ENCODE measurements around the gene TMA7.
"Not testable (repeated sequence)": the region's sequence is repeated elsewhere in the genome, so short reads cannot be mapped to it uniquely, and the experiment has no call there.

The TMA7 gene

DNA sequence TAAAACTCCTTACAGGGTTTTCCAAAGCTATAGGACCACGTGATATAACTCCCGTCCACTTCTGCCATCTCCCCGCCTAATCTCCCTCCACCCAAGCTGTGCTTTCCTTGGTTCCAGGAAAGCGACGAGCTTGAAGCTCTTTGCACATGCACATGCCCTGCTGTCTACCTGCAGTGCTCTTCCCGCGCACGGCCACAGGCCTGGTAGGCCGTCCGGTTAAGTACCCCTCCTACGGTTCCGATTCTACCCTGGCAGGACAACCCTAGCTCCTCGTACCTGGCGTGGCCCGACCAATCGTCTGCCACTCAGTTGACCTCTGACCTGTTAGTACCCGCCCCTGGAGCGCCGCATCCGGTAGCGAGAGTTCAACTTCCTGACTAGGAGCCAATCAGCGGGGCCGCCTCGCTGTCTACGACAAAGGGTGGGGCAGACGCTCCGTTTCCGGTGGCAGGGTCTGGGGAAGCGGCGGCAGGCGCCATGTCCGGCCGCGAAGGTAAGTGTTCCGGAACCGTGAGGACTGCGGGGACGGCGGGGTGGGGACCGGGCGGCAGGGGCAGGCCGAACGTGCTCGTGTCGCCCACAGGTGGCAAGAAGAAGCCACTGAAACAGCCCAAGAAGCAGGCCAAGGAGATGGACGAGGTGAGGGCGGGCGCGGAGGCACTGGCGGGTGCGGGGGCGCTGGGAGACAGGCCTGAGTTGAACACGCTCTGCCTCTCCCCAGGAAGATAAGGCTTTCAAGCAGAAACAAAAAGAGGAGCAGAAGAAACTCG lies at the start of gene TMA7, which contains the start of gene CCDC51:
TMA7 (plus strand) TSS at position 438 of the 770 bp plus-strand sequence; CDS start at position 478, 40 bp downstream.
CCDC51 (minus strand) TSS at position 300 of the 770 bp plus-strand sequence. CDS start 4,991 bp downstream, outside the sequence.
- peak; percentile 94 to 97 for DNase-seq (ENCODE audit: low read depth in 2 of 2, low spot score in 1 of 2)

DNA sequence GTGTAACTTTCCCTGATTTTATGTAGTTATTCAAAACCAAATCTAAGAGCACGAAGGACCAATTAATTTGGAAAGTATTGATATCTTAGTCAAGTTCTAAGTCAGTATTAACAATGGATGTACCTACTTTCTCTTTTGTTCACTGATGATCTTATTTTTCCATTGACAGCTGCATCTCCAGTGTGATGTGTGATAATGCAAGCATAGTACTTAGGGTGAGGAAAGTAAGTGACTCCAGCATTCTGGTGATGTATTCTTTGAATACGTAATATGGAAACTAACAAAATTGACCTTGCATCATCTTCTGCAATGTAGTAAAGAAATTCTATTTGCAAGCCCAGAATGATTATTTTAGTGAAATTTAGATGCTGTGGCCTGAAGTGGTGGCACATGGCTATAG lies 45.7 kb upstream of the TMA7 start:
- no peak for DNase-seq (ENCODE audit: low read depth in 2 of 2, low spot score in 1 of 2)

DNA sequence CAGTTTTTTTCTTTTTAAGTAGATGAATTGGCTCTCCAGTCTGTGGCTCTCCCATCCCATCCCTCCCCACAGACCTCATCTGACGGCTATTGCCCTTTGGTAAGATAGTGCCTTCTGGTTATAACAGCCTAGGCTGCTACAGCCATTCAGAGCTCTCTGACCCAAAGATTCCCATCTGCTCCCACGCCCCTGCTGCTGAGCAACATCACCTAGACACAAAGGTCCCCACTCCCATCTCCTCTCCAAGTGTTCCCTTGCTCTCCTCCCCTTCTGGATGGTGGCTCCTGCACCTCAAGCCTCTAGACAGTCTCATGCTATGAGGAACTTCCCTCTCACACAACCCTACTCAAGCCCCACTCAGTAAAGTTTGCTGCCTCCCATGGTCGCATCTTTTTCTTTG lies 44.3 kb upstream of the TMA7 start:
- no peak for DNase-seq (ENCODE audit: low read depth in 2 of 2, low spot score in 1 of 2)

DNA sequence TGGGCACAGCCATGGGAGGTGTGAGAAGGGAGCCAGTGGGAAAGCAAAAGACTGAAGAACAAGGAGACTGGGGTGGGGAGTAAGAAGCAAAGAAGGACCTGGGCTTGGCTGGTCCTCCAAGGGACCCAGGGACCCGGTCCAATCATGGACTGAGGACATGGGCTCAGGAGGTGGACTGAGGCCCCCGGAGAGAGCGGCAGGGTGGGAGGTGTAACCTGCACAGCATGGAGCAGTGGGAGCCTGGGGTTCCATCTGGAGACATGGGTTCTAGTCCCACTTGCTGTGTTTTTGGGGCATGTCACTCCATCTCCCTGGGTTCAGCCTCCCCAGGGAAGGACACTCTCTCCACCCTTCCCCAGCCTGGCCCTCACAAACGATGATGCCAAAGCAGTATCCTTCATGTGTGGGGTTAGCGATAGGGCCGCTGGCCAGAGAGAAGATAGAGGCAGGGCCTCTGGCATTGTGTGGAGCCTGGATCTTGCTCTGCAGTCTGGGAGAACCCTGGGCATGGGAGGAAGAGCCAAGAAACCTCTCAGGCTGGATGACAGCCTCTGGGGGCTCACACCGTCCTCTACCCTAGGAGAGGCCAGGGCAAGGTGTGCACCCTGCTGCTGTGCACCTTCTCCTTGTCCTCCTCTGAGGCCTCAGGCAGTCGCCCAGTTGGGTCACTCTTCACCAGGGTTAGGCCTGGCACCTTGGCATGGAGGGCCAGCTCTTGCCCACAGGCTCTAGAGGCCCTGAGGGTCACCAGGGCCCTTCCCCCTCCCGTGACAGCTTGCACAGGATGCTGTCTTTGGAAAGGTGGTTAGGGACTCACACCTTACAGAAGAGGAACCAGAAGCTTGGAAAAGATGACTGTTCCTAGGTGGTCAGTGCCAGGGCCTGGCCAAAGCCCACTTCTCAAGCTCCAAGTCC lies 42.0 kb upstream of the TMA7 start:
- no peak for DNase-seq (ENCODE audit: low read depth in 2 of 2, low spot score in 1 of 2)

DNA sequence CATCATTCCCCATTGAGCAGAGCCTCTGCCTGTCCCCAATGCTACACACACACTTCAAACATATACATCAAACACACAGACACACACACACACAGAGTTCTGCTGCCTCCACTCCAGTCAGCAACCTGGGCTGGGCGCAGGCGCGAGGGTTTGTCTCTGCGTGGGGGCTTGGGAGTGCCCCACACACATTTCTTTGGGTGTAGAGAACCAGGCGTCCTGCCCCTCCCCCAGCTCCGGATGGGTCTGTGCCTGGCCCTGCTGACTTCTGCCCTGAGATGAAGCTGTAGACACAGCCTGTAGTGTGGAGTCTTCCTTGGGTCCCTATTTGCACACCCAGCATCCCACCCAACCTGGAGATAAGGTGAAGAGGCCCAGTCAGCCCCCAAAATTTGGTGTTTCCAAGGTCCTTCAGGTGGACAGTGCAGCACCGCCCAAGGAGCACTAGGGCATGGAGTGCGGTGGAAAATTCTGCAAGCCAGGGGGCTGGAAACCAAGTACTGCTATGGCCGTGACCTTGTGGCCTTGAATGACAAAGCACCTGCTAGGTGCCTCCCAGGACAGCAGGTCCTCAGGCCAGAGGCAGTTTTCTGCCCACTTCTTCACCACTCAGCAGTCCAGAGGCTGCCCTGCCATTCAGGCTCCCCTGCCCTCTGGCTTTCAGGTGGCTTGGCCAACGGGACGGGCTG lies 41.2 kb upstream of the TMA7 start:
- no peak for DNase-seq (ENCODE audit: low read depth in 2 of 2, low spot score in 1 of 2)

DNA sequence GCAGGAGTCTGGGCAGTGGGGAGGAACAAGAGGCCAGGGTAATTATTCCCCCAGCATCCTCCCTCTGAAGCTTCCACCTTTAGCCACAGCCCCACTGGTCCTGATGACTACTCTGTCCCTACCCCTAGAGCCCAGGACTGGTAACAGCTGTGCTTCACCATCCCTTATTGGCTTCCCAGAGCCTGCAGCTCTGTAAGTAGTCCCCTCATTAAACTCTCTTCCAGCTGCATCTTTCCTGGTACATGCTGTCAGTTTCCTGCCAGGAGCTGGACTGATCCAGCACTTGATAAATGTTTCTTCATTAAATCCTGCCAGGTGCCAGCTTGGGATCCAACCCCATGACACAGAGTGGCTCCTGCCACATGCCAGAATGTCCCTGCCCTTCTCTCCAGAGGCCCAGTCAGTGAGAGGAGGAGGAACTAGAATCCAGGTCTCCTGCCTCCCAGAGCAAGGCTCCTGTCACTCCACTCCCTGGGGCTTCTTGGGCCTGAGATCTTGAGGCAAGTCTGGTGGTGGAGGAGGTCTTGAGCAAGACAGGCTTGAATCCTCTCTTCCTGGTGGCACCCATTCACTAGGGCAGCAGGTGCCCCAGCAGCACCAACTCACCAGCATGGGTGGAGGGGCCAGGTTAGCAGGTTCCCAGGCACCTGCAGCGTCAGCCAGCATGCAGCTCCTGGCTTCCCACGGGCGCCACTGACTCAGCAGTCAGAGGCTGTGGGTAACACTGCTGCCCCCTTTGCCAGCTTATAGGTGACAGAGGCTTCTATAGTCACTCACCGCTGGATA lies 40.5 kb upstream of the TMA7 start:
- no peak for DNase-seq (ENCODE audit: low read depth in 2 of 2, low spot score in 1 of 2)

DNA sequence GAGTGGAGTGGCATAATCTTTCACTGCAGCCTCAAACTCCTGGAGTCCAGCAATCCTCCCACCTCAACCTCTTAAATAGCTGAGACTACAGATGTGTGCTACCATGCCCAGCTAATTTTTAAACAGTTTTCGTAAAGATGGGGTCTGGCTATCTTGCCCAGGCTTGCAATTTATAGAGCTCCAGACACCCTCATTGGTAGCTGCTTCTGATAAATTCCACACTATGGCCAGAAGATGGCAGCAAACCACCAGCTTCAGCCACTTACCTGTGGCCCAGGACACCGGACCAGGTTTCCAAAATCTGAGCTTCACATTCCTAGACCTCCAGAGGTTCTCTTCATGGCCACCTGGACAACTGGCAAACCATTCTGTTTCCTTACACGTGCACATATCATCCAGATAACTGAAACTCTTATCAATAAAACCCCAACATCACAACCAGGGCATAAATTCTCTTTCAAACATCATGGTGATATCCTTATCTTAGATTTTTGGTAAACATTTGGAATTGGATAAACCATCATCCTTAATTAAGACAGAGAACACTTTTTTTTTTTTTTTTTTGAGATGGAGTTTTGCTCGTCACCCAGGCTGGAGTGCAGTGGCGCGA lies 39.1 kb upstream of the TMA7 start:
- DNase-seq (ENCODE audit: low read depth in 2 of 2, low spot score in 1 of 2): peak; percentile 11 to 41

DNA sequence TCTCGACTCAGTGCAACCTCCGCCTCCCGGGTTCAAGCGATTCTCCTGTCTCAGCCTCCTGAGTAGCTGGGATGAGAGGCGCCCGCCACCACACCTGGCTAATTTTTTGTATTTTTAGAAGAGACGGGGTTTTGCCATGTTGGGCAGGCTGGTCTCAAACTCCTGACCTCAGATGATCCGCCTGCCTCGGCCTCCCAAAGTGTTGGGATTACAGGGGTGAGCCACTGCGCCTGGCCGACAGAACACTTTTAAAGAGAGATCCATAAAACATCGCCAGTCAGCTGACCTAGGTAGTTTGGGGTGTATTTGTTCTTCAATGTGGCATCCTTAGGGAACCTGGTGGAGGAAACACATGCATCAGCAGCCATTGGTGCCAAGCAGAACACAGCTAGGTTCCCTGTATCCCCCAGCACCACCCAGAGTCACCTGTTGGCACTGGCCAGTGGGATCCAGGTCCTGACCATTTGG lies 38.6 kb upstream of the TMA7 start:
- not testable (repeated sequence) for DNase-seq (ENCODE audit: low read depth in 2 of 2, low spot score in 1 of 2)

DNA sequence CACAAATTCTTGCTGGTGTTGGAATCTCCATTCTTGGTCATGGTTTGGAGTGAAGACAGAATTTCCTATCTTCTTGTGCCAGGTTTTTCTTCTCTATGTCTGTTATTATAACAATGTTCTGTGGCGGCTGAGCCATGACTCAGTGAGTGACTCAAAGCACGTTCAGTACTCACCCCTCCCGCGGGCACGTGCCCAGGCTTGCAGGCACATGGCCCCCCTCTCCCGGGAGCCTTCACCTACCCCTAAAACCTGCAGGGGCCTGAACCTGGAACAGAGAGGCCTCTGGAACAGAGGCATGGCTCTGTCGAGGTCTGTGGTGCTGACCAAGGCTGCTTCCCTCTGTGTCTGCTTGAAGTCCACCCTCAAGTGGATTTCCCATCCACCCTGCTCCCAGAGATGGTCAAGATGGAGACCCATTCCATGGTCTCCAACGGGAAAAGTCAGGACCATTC lies 37.8 kb upstream of the TMA7 start:
- DNase-seq (ENCODE audit: low read depth in 2 of 2, low spot score in 1 of 2): no peak

DNA sequence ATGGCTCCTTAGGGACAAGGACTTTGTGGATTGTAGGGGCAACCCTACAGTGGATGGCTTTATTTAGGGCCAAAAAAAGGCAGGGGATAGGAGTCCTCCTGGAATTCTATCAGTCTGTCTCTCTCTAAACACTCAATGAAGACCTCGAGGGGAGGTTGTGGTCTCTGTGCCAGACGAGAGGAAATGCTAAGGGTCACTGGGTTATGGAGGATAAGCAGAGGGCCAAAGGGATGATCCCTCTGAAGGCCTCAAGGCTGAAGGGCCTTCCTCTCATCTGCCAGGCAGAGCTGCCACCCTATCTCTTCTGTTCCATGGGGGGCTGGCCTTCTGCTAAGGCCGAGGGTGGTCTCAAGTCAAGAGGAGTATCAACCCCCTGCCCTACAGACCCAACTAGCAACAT lies 37.1 kb upstream of the TMA7 start:
- DNase-seq (ENCODE audit: low read depth in 2 of 2, low spot score in 1 of 2): no peak

DNA sequence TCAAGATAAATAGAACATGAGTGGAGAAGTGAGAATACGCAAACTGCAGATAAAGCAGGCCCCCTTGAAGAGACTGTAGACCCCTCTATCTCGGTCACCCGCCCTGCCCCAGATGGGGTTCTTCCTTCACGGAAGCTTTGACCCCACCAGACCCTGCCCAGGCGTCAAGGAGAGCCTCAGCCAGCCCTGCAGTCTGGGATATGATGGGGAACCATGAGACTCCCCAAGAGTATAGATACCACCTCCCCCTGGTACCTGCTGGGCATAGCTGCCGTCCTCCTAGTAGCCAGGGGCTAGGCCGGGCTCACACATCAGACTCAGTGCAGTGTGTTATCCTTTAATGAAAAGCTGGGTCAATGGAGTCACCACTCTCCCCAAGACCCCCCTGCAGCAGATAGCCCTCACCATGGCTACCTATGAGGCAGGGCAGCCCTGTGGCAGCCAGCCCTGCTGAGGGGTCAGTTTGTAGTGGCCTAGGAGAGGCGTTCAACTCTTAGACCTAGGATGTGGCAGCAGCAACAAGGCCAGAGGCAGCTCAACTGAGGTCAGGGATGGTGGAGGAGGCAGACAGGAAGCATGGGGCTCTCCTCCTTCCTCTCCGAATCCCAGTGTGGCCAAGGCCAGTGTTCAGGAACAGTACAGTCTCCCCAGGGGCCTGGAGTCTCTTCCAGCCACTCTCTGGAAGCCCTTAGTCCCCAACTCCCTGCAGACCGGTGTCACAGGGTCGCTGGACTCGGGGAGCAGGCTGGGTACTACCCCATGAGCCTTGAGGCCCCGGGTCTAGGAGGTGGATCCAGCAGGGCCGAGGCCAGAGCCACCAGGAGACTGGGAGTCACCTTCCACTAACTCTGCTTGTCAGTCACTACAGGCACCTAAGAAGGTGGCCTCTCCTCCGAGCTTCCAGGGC lies 36.3 kb upstream of the TMA7 start:
- no peak for DNase-seq (ENCODE audit: low read depth in 2 of 2, low spot score in 1 of 2)

DNA sequence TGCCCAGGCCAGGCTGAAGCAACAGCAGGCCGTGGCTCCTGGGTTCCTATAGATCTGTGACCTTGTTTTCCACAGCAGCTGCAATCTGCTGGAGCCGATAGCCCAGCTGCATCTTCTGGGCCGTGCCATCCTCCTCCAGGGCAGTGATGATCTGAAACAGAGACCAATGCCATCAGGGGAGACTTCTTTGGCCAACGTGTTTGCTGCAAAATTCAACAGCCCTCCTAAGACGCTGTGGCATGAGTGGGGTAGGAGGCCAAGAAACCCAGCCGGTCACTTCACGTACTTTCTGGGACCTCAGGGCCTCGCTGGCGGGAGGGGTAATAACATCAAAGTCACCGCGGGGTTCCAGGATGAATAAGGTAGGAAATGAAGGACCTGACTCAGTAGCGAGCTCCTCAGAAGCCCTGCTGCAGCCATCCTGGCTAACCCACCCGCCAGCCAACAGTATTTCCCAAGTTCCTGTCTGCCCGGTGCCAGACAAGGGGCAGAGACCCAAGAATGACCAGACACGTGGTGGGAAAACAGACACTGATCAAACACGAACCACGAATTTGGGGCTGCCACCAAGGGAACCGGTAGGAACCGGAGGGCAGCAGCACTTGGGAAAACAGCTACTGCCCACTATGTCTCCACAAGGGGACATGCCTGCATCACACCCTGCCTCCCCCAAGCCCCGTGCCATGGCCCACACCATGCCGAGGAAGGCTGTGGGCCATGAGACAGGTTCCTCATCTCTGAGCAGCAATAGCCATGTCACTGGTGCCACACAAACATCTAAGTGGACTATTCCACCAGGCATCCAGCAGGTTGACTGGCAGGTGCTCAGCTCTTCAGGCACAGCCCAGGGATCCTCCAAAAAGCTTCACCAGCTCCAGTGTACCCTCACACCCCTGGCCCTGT lies 35.4 kb upstream of the TMA7 start:
- DNase-seq (ENCODE audit: low read depth in 2 of 2, low spot score in 1 of 2): no peak

DNA sequence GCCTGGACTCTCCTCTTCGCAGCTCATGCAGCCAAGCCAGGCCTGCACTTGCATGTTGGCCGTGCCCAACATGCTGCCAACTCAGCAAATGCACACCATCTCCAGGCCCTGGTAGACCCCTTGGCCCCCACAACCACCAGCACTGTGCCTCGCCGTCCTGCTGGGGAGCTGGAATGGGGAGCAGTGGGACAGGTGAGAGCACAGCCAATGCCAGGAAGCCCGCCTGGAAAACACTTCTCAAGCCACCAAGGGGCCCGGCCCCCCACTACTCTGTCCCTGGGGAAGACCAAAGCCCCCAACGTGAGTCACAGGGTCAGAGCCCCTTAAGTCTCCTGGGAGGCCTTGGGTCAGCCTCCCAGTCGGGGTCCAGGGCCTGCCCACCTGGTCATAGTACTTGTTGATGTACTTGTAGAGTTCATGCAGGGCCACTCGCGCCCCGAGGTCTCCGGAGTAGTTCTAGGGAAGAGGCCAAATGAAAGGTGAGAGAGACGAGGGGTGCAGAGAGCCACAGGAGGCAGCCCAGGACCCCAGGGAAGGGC lies 34.6 kb upstream of the TMA7 start:
- DNase-seq (ENCODE audit: low read depth in 2 of 2, low spot score in 1 of 2): no peak

DNA sequence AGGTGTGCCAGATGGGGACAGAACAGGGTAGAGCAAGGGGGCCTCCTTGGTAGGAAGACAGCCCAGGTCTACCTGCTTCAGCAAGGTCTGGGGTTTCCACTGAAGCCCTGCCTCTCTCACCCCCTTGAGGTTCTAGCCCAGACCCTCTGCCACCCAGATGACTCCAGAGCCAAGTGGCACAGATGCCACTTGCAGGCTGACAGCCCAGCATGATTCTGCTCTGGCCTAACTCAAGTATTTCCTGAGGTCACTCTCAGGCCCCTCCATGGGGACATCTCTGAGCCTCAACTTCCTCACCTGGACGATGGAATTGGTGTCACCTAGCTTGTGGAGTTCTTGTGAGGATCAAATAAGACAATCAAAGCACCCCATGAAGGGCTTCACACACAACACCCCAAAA lies 34.1 kb upstream of the TMA7 start:
- DNase-seq (ENCODE audit: low read depth in 2 of 2, low spot score in 1 of 2): no peak

DNA sequence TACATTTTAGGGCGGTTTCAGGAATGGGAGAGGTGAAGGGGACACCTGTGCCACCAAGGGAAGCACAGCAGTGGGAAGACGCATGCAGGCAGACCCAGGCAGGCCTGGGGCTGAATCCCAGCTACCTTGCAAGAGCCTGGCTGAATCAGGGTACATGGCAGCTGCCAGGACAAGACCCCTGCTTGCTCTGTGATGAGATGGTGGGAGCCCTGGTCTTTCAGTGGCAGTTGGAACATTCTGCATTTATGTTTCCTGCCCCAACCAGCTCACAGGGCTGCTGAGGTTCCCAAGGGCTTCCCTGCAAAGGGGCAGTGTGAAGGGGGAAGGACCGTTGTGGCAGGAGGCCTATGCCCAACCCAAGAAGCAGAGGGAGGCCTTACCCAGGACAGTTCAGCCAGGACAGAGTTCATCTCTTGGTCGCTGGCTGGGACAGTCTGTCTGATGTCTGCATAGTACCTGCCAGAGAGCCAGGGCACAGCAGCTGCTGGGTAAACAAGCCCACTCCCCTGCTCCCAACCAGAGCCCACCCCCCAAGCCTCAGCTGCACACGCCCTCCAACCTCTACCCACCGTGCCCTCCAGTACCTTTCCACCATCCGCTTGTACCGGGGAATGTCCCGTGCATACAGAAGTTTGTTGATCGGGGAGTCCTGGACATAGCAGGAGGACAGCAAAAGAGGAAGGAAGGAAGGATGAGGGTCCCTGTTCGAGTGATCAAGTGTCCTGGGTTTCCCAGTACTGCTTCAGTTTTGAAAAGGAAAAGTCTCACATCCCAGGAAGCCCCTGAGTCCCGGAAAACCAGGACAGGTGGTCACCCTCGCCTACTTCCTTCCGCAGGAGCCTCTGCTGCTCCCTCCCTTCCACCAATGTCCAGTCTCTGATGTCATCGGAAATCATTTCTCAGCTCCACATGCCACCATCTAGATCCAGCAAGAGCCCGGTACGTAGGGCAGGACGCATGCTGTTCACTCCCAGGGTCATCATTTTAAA lies 33.3 kb upstream of the TMA7 start:
- DNase-seq (ENCODE audit: low read depth in 2 of 2, low spot score in 1 of 2): no peak

DNA sequence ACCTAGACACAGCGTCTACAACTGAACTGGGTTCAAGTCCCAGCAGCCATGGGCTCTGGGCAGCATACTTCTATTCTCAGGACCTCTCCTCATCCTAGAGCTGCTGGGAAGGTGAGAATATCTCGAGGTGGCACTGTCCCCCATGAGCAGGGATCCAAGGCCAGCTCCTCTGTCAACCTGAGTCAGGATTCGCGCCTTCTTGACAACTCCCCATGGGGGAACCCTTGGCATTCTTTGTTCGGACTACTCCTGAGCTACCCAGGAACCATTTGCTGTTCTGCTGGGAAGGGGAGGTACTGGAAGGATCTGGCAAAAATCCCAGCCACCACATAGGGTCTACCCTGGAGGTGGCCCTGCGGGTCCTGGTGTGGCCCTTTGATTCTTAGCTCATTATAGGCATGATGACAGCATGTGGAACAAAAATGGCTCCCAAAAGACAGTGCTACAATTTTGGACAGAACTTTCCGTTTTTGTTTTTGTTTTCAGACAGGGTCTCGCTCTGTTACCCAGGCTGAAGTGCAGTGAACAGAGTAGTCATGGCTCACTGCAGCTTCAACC lies 32.4 kb upstream of the TMA7 start:
- DNase-seq (ENCODE audit: low read depth in 2 of 2, low spot score in 1 of 2): no peak
